GM19455 (cell line): ENCODE measurements around the gene LTC4S.

Source experiments
- ATAC-seq: cut with Tn5 transposase; IDR thresholded peaks from one replicate; pipeline ENCODE4 v1.9.1; 2021; ENCODE audit not compliant: unreplicated experiment

Gene LTC4S

GRCh38 chr5:179840766-179841165 is 47.0 kb downstream of the LTC4S start:
- ATAC-seq = no peak

GRCh38 chr5:179841621-179842020 is 47.8 kb downstream of the LTC4S start:
- ATAC-seq = no peak
